Mesodermal cell (in vitro differentiated cells): ENCODE data around the gene ADSS1.
A peak's percentile ranks its signal among the peaks of the same experiment; 100 is the strongest.
"Not testable (repeated sequence)": the region's sequence is repeated elsewhere in the genome, so short reads cannot be mapped to it uniquely, and the experiment has no call there.

Experiments used
- H3K27ac ChIP-seq: 2 replicates; pipeline ENCODE4 v1.7.0; 2013; ENCODE audit warnings: mild to moderate bottlenecking, low read depth, low read length, moderate library complexity; ENCODE audit not compliant: severe bottlenecking
- H3K36me3 ChIP-seq: 2 replicates; pipeline ENCODE4 v1.7.1; 2013; ENCODE audit warnings: mild to moderate bottlenecking, low read length, moderate library complexity; ENCODE audit not compliant: control insufficient read depth, insufficient read depth
- H3K4me1 ChIP-seq: one replicate; pipeline ENCODE4 v1.7.1; 2013; ENCODE audit warnings: mild to moderate bottlenecking, low read length; ENCODE audit not compliant: insufficient read depth, control insufficient read depth, poor library complexity, severe bottlenecking
- H3K4me3 ChIP-seq: 2 replicates; pipeline ENCODE4 v1.7.0; 2013; ENCODE audit warnings: low read length, control low read depth, mild to moderate bottlenecking; ENCODE audit not compliant: insufficient read depth, poor library complexity, severe bottlenecking; ENCODE audit errors: extremely low read depth
- H3K9me3 ChIP-seq: 2 replicates; pipeline ENCODE4 v1.7.1; 2013; ENCODE audit warnings: mild to moderate bottlenecking, low read length, moderate library complexity; ENCODE audit not compliant: control insufficient read depth
- WGBS, 2 experiments: methylation state at CpG; one replicate each; pipeline ENCODE4 v1.1.5; 2013; ENCODE audit warnings: missing lambda C conversion rate in 2 of 2; ENCODE audit not compliant: insufficient coverage in 2 of 2; 5-methylcytosine and 5-hydroxymethylcytosine counted together

The ADSS1 gene

DNA sequence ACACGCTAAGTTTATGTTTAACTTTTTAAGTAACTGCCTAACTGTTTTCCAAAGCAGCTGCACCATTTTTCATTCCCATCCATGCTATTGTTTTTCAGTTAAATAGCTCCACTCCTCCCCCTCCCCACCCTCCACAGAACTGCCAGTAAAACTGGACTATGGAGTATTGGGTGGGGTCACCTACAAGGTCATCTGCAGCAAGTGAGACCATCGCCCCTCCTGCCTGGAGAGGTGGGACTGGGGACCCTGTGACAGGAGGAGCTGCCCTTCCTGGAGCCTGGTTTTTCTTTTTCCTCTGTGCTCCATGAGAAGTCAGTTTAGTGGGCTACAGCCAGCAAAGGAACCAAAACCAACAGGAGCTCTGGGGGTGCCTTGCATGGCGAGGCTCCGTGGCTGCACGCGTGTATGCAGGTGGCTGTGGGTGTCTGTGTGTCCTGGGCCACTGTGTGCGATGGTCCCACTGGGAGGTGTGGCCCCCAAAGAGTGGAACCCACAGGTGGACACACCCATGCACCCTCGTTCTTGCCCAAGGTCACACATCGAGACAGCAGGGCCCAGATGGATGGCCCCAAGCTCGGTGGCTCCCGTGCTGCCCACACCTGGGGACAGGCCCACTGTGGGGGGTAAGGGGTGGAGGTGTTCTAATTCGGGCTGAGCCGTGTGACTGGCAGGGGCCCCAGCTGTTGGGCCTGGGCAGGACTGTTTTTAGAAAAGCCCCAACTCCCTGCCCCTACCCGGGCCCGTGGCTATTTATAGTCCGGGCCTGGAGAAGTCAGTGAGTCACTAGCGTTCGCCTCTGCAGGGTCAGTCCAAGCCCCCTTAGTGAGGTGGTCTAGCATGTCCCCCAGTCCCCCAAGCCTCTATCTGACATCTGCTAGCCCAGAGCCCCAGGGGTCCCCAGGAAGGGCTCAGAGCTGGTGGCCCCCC lies 2.3 kb upstream of the ADSS1 start:
- no peaks in the 10 kb centered on the region for H3K9me3 ChIP-seq
- 93 to 94% methylated on average over 13 to 15 of the region's 18 CpGs for WGBS, 2 experiments
- peaks cover 25% of the 10 kb centered on the region for H3K4me1 ChIP-seq
- no peak overlapping the region for H3K27ac ChIP-seq
- peaks cover 23% of the 10 kb centered on the region for H3K36me3 ChIP-seq
- no peak overlapping the region for H3K4me3 ChIP-seq

DNA sequence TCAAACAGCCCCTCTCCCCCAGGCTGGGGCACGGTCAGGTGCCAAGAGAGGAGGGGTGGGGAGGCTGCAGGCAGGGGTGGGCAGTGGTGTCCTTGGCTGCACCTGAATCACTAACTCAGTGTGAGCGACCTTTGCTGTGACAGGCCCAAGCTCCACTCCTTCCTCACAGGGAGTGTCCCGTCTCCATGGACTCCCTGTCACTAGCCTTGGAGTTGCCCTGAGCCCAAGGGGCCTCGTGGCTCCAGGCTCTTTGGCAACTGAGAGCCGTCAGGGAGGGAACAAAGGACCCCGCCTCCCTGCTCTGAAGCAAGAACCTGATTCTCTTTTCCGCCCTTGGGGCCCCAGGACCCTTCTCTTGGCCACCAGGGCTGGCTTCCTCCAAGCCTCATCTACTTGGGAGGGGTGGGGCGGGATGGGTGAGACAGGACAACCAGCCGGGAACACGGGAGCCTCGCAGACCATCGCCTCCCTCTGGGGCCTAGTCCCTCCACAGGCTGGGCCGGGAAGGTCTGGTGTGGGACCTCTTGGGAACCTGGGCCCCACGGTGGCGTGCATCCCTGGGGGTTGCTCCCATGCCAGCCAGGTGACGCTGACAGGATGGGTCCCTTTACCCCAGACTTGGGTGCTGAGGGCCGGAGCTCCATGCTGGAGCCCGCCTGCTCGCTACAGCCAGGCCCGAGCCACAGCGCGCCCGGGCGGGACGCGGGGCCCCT lies 935 bp upstream of the ADSS1 start:
- WGBS, 2 experiments = 58 to 60% methylated on average over 19 to 23 of the region's 26 CpGs
- Histone ChIP-seq H3K4me1 (peaks cover 25% of the 10 kb centered on the region), H3K4me3 (peak overlapping the region; percentile 57)

DNA sequence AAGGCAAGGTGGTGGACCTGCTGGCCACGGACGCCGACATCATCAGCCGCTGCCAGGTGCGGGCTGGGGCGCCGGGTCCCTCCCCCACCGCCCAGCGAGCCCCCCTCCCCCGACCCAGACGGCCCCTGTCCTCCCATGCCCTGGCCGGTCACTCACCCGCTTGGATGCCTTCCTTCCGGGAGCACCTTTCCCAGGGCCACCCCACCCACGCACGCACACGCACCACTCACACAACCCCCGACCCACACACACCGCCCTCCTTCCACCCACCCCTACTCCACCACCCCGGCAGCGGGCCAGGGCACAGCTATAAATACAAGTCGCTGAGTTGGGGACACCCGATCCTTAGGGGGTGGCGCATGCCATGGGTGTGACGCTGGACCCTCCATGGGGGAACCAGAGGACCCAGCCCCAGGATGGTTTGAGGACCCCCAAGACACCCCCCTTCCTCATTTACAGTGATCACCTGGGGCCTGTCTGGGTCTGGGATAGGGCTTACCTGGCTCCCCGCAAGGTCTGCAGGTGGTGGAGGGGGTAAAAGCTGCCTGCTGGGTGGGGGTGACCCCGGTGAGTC lies 465 bp downstream of the ADSS1 start:
- Histone ChIP-seq H3K4me3 (peak overlapping the region; percentile 57), H3K36me3 (peaks cover 11% of the 10 kb centered on the region), H3K4me1 (peaks cover 25% of the 10 kb centered on the region), H3K27ac (no peak overlapping the region), H3K9me3 (no peaks in the 10 kb centered on the region)
- WGBS, 2 experiments = 10 to 31% methylated on average over 7 to 22 of the region's 27 CpGs

More for the DNA sequence above, 935 bp upstream of the ADSS1 start:
- no peak overlapping the region for H3K27ac ChIP-seq
- no peaks in the 10 kb centered on the region for H3K9me3 ChIP-seq
- H3K36me3 ChIP-seq = peaks cover 23% of the 10 kb centered on the region

DNA sequence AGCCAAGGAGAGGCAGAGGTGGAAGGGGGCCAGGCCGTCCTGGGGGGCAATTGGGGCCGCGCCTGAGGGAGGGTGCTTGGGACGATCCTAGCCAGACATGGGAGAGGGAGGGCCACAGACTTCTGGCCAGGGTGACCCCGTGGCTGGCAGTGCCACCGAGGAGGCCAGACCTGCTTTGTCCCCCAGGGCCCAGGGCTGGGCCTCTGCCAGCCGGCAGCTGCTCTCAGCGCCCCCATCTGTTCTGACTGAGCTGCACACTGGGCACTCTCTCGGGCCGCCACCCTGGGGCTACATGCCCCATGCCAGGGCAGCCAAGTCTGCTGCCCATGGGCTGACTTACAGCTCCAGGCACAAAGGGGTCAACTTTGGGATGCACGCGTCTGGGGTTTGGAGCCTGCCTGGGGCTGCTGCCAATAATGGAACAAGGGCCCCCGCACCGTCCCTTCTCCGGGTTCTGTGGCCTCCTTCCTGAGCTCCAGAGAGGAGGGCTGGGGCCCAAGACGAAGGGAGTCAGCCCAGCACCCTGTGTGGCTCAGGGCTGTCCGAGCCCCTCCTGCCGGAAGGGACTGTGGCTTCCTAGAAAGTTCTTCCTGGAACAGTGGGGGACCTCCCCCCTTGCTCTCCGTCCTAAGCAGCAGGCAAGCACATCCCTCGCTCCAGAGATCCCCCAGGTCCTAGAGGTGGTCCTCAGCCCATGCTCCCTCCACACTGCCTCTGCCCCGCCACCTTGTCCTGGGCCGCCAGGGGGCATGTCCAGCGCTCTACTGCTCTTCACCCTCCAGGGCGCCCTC lies 1.1 kb downstream of the ADSS1 start:
- no peak overlapping the region for H3K27ac ChIP-seq
- peaks cover 25% of the 10 kb centered on the region for H3K4me1 ChIP-seq
- peak overlapping the region; percentile 57 for H3K4me3 ChIP-seq
- H3K36me3 ChIP-seq = peaks cover 5% of the 10 kb centered on the region
- no peaks in the 10 kb centered on the region for H3K9me3 ChIP-seq
- 28 to 37% methylated on average over 19 to 24 of the region's 24 CpGs for WGBS, 2 experiments

DNA sequence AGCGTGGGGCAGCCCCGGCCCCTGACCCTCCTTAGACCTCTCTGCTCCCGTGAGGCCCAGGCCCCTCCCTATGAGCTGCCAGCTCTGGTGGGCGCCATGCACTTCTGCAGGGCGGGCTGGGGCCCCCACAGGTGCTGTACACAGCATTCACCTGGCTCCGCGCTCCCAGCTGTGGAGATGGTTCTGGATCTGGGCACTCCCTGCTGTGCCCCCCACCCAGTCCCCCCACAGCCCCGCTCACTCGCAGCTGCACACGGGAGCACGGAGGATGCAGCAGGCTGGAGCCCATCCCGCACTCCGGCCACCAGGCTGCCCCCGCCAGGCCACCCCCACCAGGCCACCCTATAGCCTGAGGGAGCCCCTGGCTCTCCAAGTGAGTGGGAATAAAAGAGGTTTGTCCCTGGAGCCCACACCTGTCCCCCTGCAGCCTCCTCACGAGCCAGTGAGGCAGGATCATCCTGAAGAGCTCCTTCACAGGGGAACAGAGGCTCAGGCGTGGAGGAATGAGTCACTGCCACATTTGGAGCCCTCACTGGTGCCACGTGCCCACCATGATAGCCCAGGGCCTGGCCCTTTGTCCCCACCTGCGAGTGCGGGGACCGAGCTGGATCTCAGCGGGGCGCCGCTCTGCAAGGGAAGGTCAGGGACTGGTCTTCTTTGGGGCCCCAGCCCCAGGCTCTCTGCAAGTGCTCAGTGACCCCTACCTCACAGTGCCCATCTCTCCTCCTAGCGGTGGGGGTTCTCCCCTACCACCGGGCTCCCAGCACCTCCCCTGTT lies 1.9 kb downstream of the ADSS1 start:
- peaks cover 4% of the 10 kb centered on the region for H3K36me3 ChIP-seq

DNA sequence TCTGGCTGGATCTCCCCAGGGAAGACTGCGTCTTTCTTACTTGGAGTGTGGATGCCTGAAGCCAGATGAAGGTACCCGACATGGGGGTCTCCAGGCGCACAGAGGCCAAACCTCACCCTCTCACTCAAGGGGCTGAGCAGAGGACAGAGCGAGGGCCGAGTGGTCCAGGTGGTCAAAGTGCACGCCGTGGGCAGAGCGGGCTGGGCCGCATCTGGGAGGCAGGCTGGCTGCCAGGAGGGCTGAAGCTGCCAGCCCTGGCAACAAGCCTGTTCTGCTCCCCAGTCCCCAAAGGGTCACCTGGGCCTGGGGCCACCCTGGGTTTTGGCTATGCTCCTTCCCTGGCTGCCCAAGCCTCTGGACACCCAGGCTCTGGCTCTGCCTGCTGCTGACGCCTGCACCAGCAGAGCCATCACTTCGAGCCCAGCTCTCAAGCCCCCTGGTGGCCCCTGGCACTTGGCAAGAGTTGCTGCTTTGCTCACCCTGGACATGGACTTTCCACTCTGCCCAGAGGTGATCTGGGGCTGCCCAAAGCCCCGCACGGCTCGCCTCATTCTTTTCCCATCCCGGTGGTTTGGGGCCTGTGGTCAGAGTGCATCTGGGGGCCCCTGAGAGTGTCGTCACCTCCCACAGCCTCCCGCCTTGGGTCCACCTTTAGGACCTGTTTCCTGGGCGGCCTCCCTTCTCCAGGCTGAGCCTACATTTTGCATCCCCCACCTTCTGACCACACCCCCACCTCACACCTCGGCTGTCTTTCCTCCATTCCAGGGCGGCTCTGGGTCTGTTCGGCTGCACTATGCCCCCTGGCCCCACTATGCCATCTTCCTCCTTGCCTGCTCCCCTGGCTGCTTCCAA lies 2.8 kb downstream of the ADSS1 start:
- Histone ChIP-seq H3K4me3 (no peak overlapping the region), H3K4me1 (peaks cover 20% of the 10 kb centered on the region), H3K9me3 (no peaks in the 10 kb centered on the region), H3K27ac (no peak overlapping the region), H3K36me3 (no peaks in the 10 kb centered on the region)
- WGBS, 2 experiments = 79 to 91% methylated on average over 14 to 18 of the region's 21 CpGs

More for the DNA sequence above, 1.9 kb downstream of the ADSS1 start:
- Histone ChIP-seq H3K4me1 (peaks cover 25% of the 10 kb centered on the region), H3K27ac (no peak overlapping the region), H3K9me3 (no peaks in the 10 kb centered on the region), H3K4me3 (peak overlapping the region; percentile 57)
- WGBS, 2 experiments = 87 to 88% methylated on average over 15 to 21 of the region's 25 CpGs

DNA sequence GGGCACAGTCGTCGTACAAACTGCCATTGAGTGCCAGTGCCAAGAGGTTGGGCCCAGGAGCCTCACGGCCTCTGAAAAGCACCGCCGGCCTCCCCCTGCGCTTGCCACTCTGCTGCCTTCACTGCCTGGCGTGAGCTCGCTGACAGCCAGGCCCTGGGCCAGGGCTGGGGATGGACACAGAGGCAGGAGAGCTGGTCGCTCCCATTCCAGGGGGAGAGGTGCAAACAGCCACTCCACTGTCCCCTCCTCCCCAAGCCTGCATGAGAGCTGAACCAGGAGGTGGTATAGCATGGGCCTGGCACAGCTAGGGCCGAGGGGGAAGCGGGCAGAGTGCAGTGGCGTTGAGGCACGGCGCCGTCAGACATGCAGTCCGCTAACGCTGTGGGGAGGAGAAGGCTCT lies 4.6 kb downstream of the ADSS1 start:
- no peaks in the 10 kb centered on the region for H3K36me3 ChIP-seq
- no peak overlapping the region for H3K4me3 ChIP-seq
- 90 to 95% methylated on average over 14 to 16 of the region's 17 CpGs for WGBS, 2 experiments
- peaks cover 8% of the 10 kb centered on the region for H3K4me1 ChIP-seq
- H3K27ac ChIP-seq = no peak overlapping the region
- no peaks in the 10 kb centered on the region for H3K9me3 ChIP-seq

DNA sequence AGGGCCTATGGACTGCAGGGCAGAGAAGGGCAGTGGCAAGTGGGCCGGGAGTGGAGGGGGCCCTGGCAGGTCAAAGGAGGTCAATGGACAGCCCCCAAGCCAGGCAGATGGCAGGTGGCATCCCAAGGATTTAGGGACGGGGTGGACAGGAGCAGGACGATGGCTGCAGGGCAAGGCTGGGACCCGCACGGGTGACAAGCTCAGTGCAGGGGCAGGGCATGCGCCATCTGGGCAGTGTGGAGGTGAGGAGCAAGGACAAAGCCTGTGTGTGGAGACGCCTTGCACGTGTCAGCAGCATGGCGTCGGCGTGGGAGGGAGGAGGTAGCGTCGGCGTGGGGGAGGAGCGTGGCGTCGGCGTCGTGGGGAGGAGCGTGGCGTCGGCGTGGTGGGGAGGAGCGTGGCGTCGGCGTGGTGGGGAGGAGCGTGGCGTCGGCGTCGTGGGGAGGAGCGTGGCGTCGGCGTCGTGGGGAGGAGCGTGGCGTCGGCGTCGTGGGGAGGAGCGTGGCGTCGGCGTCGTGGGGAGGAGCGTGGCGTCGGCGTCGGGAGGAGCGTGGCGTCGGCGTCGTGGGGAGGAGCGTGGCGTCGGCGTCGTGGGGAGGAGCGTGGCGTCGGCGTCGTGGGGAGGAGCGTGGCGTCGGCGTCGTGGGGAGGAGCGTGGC lies 5.3 kb downstream of the ADSS1 start:
- H3K27ac ChIP-seq, H3K9me3 ChIP-seq, H3K4me3 ChIP-seq, H3K36me3 ChIP-seq, H3K4me1 ChIP-seq: not testable (repeated sequence)
- 94 to 96% methylated on average over 6 to 14 of the region's 73 CpGs for WGBS, 2 experiments

DNA sequence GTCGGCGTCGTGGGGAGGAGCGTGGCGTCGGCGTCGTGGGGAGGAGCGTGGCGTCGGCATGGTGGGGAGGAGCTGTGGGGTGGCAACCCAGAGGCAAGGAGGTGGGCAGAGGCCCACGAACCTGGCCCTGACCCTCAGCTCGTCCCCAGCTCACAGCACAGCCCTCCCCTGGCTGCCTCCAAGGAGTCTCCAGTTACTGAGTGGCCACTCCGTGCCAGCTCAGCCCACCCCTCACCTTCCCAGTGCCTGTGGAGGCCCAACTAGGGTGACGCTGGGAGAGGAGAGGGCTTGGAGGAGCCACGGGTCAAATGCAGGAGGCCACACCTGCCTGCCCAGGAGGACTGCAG lies 5.8 kb downstream of the ADSS1 start:
- Histone ChIP-seq H3K9me3 (no peaks in the 10 kb centered on the region), H3K4me1 (peaks cover 7% of the 10 kb centered on the region), H3K36me3 (no peaks in the 10 kb centered on the region), H3K27ac (no peak overlapping the region), H3K4me3 (no peak overlapping the region)
- 81 to 91% methylated on average over 3 to 6 of the region's 16 CpGs for WGBS, 2 experiments
